ENCODE data around the gene TMEM51. TPM values are rescaled to one million over a fixed set of nuclear protein-coding genes. Genes with fewer than 3 reads are reported as not detected.

Gene TMEM51
- polyA plus RNA-seq, 3 donors, result 15.1 to 24.7 (median 19.1) TPM

Other genes starting within 250 kb of the TMEM51 start
- 1 to 10 TPM; 3.3 to 6.5 (median 3.5) TPM for gene FHAD1, start 93.5 kb downstream of the TMEM51 start, polyA plus RNA-seq (ENCODE audit: insufficient read length in 3 of 3)

Data from renal cortex interstitium (tissue), 3 donors.